HEK293 (cell line): Measurements from ENCODE around the gene IFNAR1.

Source experiments
- CTCF ChIA-PET: fragments of 350-600 bp; formaldehyde crosslinking; extraction: SDS; loops from one replicate; lab custom pipeline; 2021; ENCODE audit warnings: antibody characterized with exemption; lab: Yijun Ruan, JAX
- POLR2A ChIA-PET: fragments of 300-600 bp; formaldehyde crosslinking; extraction: SDS; loops from one replicate; lab custom pipeline; 2020; ENCODE audit warnings: antibody characterized with exemption, inconsistent platforms; lab: Yijun Ruan, JAX
- H3K27ac ChIP-seq: fragments of 200-500 bp; sonication (Bioruptor generic); 2 replicates; pipeline ENCODE4 v1.5.1; 2014; ENCODE audit warnings: low read depth, low read length, control low read depth, inconsistent platforms; ENCODE audit errors: extremely low read depth
- H3K36me3 ChIP-seq, 2 experiments: fragments of 200-500 bp in 1 of 2; sonication (Bioruptor generic) in 1 of 2; 1 replicate in 1 of 2; 2 replicates in 1 of 2; pipeline ENCODE4 v1.5.1; 2014 to 2017; ENCODE audit warnings: inconsistent platforms in 2 of 2, low read length in 2 of 2; ENCODE audit not compliant: control insufficient read depth in 2 of 2, insufficient read depth in 1 of 2
- H3K4me1 ChIP-seq: fragments of 200-500 bp; sonication (Bioruptor generic); 2 replicates; pipeline ENCODE4 v1.5.1; 2014; ENCODE audit warnings: mild to moderate bottlenecking, low read length, inconsistent platforms; ENCODE audit not compliant: control insufficient read depth, insufficient read depth
- H3K4me3 ChIP-seq: 2 replicates; pipeline ENCODE4 v1.5.1; 2011; ENCODE audit warnings: low read depth, mild to moderate bottlenecking, control low read depth, low read length, moderate library complexity
- H3K9me3 ChIP-seq: fragments of 200-500 bp; sonication (Bioruptor generic); 2 replicates; pipeline ENCODE4 v1.5.1; 2014; ENCODE audit warnings: low read depth, low read length, inconsistent platforms; ENCODE audit not compliant: control insufficient read depth, insufficient read depth
- BCL11B ChIP-seq: fragments of 450-650 bp; formaldehyde crosslinking; IDR thresholded peaks from 2 replicates; pipeline ENCODE4 v1.5.1; 2016; ENCODE audit warnings: low read depth, missing biosample characterization, missing genetic modification characterization
- PRDM10 ChIP-seq: fragments of 450-650 bp; formaldehyde crosslinking; IDR thresholded peaks from 2 replicates; pipeline ENCODE4 v1.5.1; 2016; ENCODE audit warnings: missing biosample characterization, missing genetic modification characterization
- REPIN1 ChIP-seq: fragments of 450-650 bp; formaldehyde crosslinking; IDR thresholded peaks from 2 replicates; pipeline ENCODE4 v1.5.1; 2017; ENCODE audit warnings: missing biosample characterization, missing genetic modification characterization, low read depth
- TSHZ1 ChIP-seq: fragments of 450-650 bp; formaldehyde crosslinking; IDR thresholded peaks from 2 replicates; pipeline ENCODE4 v1.5.1; 2016; ENCODE audit warnings: missing biosample characterization, missing genetic modification characterization, borderline replicate concordance
- ZBTB8A ChIP-seq: fragments of 450-650 bp; formaldehyde crosslinking; IDR thresholded peaks from 2 replicates; pipeline ENCODE4 v1.5.1; 2016; ENCODE audit warnings: missing biosample characterization, missing genetic modification characterization
- ZEB2 ChIP-seq: fragments of 450-650 bp; formaldehyde crosslinking; IDR thresholded peaks from 2 replicates; pipeline ENCODE4 v1.5.1; 2016; ENCODE audit warnings: missing biosample characterization, missing genetic modification characterization
- ZFP41 ChIP-seq: fragments of 450-650 bp; formaldehyde crosslinking; IDR thresholded peaks from 2 replicates; pipeline ENCODE4 v1.5.1; 2016; ENCODE audit warnings: missing biosample characterization, missing genetic modification characterization, borderline replicate concordance
- ZNF10 ChIP-seq: fragments of 450-650 bp; formaldehyde crosslinking; IDR thresholded peaks from 2 replicates; pipeline ENCODE4 v1.5.1; 2017; ENCODE audit warnings: missing biosample characterization, missing genetic modification characterization
- ZNF175 ChIP-seq: fragments of 450-650 bp; formaldehyde crosslinking; IDR thresholded peaks from 2 replicates; pipeline ENCODE4 v1.5.1; 2016; ENCODE audit warnings: missing biosample characterization, missing genetic modification characterization
- ZNF324 ChIP-seq: fragments of 450-650 bp; formaldehyde crosslinking; IDR thresholded peaks from 2 replicates; pipeline ENCODE4 v1.5.1; 2016; ENCODE audit warnings: missing biosample characterization, missing genetic modification characterization
- ZNF350 ChIP-seq: fragments of 450-650 bp; formaldehyde crosslinking; IDR thresholded peaks from 2 replicates; pipeline ENCODE4 v1.5.0; 2017; ENCODE audit warnings: missing biosample characterization, mild to moderate bottlenecking, missing genetic modification characterization
- ZNF426 ChIP-seq: fragments of 450-650 bp; formaldehyde crosslinking; IDR thresholded peaks from 2 replicates; pipeline ENCODE4 v1.5.1; 2017; ENCODE audit warnings: missing biosample characterization, missing genetic modification characterization, mild to moderate bottlenecking, inconsistent platforms, moderate library complexity
- ZNF48 ChIP-seq: fragments of 450-650 bp; formaldehyde crosslinking; IDR thresholded peaks from 2 replicates; pipeline ENCODE4 v1.5.1; 2016; ENCODE audit warnings: missing biosample characterization, missing genetic modification characterization
- ZNF707 ChIP-seq: fragments of 450-650 bp; formaldehyde crosslinking; IDR thresholded peaks from 2 replicates; pipeline ENCODE4 v1.5.1; 2016; ENCODE audit warnings: missing biosample characterization, missing genetic modification characterization
- ZNF76 ChIP-seq: fragments of 450-650 bp; formaldehyde crosslinking; IDR thresholded peaks from 2 replicates; pipeline ENCODE4; 2016; ENCODE audit warnings: low read depth, missing biosample characterization, missing genetic modification characterization, borderline replicate concordance
- ZSCAN23 ChIP-seq: fragments of 450-650 bp; formaldehyde crosslinking; IDR thresholded peaks from 2 replicates; pipeline ENCODE4 v1.5.1; 2016; ENCODE audit warnings: missing biosample characterization, missing genetic modification characterization
- ZXDB ChIP-seq: fragments of 450-650 bp; formaldehyde crosslinking; IDR thresholded peaks from 2 replicates; pipeline ENCODE4 v1.5.1; 2016; ENCODE audit warnings: missing biosample characterization, missing genetic modification characterization
- TF ChIP-seq, protein P1 (sequence below): fragments of 450-650 bp; formaldehyde crosslinking; IDR thresholded peaks from 2 replicates; pipeline ENCODE4 v1.5.1; 2016; ENCODE audit warnings: missing biosample characterization, missing genetic modification characterization
- TF ChIP-seq, protein P2 (sequence below): fragments of 450-650 bp; formaldehyde crosslinking; IDR thresholded peaks from 2 replicates; pipeline ENCODE4 v1.5.1; 2016; ENCODE audit warnings: missing biosample characterization, missing genetic modification characterization
- TF ChIP-seq, protein P3 (sequence below): fragments of 450-650 bp; formaldehyde crosslinking; IDR thresholded peaks from 2 replicates; pipeline ENCODE4 v1.5.1; 2016; ENCODE audit warnings: missing biosample characterization, missing genetic modification characterization

Gene IFNAR1

GRCh38 chr21:33360881-33361602 is 36.3 kb downstream of the IFNAR1 start (continued):
- TF ChIP-seq, protein P1, sequence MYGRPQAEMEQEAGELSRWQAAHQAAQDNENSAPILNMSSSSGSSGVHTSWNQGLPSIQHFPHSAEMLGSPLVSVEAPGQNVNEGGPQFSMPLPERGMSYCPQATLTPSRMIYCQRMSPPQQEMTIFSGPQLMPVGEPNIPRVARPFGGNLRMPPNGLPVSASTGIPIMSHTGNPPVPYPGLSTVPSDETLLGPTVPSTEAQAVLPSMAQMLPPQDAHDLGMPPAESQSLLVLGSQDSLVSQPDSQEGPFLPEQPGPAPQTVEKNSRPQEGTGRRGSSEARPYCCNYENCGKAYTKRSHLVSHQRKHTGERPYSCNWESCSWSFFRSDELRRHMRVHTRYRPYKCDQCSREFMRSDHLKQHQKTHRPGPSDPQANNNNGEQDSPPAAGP (tag by site-specific recombination) = peak; percentile 38; the same call in 1 of the 2 replicates
- 0 out of 2 replicates have a peak, but pooled peaks have one; percentile 12 for TF ChIP-seq ZNF10 (tag by site-specific recombination)
- no peak for TF ChIP-seq ZNF76 (tag by site-specific recombination)
- no peak for TF ChIP-seq ZFP41 (tag by site-specific recombination)
- peak; percentile 69 for TF ChIP-seq ZEB2 (tag by site-specific recombination)
- TF ChIP-seq, protein P2, sequence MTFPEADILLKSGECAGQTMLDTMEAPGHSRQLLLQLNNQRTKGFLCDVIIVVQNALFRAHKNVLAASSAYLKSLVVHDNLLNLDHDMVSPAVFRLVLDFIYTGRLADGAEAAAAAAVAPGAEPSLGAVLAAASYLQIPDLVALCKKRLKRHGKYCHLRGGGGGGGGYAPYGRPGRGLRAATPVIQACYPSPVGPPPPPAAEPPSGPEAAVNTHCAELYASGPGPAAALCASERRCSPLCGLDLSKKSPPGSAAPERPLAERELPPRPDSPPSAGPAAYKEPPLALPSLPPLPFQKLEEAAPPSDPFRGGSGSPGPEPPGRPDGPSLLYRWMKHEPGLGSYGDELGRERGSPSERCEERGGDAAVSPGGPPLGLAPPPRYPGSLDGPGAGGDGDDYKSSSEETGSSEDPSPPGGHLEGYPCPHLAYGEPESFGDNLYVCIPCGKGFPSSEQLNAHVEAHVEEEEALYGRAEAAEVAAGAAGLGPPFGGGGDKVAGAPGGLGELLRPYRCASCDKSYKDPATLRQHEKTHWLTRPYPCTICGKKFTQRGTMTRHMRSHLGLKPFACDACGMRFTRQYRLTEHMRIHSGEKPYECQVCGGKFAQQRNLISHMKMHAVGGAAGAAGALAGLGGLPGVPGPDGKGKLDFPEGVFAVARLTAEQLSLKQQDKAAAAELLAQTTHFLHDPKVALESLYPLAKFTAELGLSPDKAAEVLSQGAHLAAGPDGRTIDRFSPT (tag by site-specific recombination) = no peak
- TF ChIP-seq PRDM10 = peak; percentile 9
- TF ChIP-seq ZNF48 = no peak
- TF ChIP-seq ZBTB8A (tag by site-specific recombination) = no peak
- peak; percentile 66 for TF ChIP-seq ZNF324 (tag by site-specific recombination)

GRCh38 chr21:33362044-33362555 is 37.3 kb downstream of the IFNAR1 start:
- Histone ChIP-seq H3K4me1 (no peaks in the 10 kb centered on the region), H3K27ac (no peak overlapping the region), H3K36me3 (peaks cover 0 to 4% of the 10 kb centered on the region in 2 experiments; a peak in 1 of 3 replicates), H3K4me3 (no peak overlapping the region), H3K9me3 (no peaks in the 10 kb centered on the region)
- no peak for TF ChIP-seq ZXDB
- no peak for TF ChIP-seq ZNF350 (tag by site-specific recombination)
- no peak for TF ChIP-seq BCL11B (tag by site-specific recombination)
- no peak for TF ChIP-seq ZSCAN23
- no peak for TF ChIP-seq TSHZ1 (tag by site-specific recombination)
- no peak for TF ChIP-seq REPIN1
- TF ChIP-seq ZNF707 (tag by site-specific recombination) = no peak
- no peak for TF ChIP-seq ZNF426 (tag by site-specific recombination)
- TF ChIP-seq, protein P3, sequence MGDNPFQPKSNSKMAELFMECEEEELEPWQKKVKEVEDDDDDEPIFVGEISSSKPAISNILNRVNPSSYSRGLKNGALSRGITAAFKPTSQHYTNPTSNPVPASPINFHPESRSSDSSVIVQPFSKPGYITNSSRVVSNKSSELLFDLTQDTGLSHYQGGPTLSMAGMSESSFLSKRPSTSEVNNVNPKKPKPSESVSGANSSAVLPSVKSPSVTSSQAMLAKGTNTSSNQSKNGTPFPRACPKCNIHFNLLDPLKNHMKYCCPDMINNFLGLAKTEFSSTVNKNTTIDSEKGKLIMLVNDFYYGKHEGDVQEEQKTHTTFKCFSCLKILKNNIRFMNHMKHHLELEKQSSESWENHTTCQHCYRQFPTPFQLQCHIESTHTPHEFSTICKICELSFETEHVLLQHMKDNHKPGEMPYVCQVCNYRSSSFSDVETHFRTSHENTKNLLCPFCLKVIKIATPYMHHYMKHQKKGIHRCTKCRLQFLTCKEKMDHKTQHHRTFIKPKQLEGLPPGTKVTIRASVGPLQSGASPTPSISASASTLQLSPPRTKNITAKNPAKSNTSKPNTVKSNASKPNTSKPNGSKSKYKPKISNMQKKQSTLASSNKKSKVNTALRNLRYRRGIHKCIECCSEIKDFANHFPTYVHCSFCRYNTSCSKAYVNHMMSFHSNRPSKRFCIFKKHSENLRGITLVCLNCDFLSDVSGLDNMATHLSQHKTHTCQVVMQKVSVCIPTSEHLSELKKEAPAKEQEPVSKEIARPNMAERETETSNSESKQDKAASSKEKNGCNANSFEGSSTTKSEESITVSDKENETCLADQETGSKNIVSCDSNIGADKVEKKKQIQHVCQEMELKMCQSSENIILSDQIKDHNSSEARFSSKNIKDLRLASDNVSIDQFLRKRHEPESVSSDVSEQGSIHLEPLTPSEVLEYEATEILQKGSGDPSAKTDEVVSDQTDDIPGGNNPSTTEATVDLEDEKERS (tag by site-specific recombination) = no peak
- no peak for TF ChIP-seq ZNF175
- no peak for TF ChIP-seq ZFP41 (tag by site-specific recombination)
- POLR2A ChIA-PET = interaction anchor here (1.0 to 2.0 kb wide), 3 partner anchors 37 to 118 kb away, joined by 4 to 14 read pairs (median 4); partner anchors contain the start of genes IFNAR1 and TMEM50B
- CTCF ChIA-PET = interaction anchor here (0.6 to 5.9 kb wide), 40 partner anchors 8 to 1437 kb away, joined by 3 to 107 read pairs (median 7); partner anchors contain the start of gene IL10RB
